HepG2 (cell line): ENCODE data around the gene GRIK3. TPM values are rescaled to one million over a fixed set of nuclear protein-coding genes. Genes with fewer than 3 reads are reported as not detected.

Experiments used
- ATAC-seq: fragments of 200-7000 bp; cut with Tn5 transposase; 3 replicates; pipeline ENCODE4 v1.9.1; 2020; ENCODE audit warnings: mild to moderate bottlenecking, moderate library complexity
- BruUV-seq: library from RNA; stranded (reverse); fragments of 400-500 nt; replicated peaks from 2 replicates; lab custom pipeline; 2021; lab: Mats Ljungman, UMichigan
- CTCF ChIA-PET: fragments of 300-600 bp; formaldehyde crosslinking; extraction: SDS; loops from one replicate; lab custom pipeline; 2021; ENCODE audit warnings: low total read pairs, inconsistent platforms, low intra/inter-chr PET ratio; lab: Yijun Ruan, JAX
- POLR2A ChIA-PET: fragments of 350-600 bp; sonication (Branson Sonifier 250); formaldehyde crosslinking; loops from one replicate; lab custom pipeline; 2020; ENCODE audit warnings: antibody characterized with exemption, inconsistent platforms; lab: Yijun Ruan, JAX
- DNase-seq: peaks from one replicate; pipeline ENCODE4 v3.0.0-alpha.2; 2015; ENCODE audit warnings: low spot score
- FAIRE-seq: peaks from 3 replicates; lab custom pipeline; 2011; peaks lifted over from hg19 to GRCh38; lab: Jason Lieb, UNC
- H2AFZ ChIP-seq: one replicate; pipeline ENCODE4 v1.6.1; 2011; ENCODE audit warnings: low read length, inconsistent platforms
- H3K27ac ChIP-seq: fragments of 300-600 bp; 3 replicates; pipeline ENCODE4 v1.8.0; 2011; ENCODE audit warnings: mixed run types, mild to moderate bottlenecking, mixed read lengths, low read length, inconsistent platforms; ENCODE audit not compliant: insufficient read depth; ENCODE audit errors: extremely low read length
- H3K27me3 ChIP-seq, 2 experiments: fragments of 200-600 bp in 1 of 2; 2 replicates in 1 of 2; 3 replicates in 1 of 2; pipeline versions ENCODE4 v1.6.0 to v1.8.0; 2011; ENCODE audit warnings: low read length in 2 of 2, mild to moderate bottlenecking in 2 of 2, moderate library complexity in 2 of 2, inconsistent platforms in 1 of 2; ENCODE audit not compliant: insufficient read depth in 2 of 2, control insufficient read depth in 1 of 2
- H3K36me3 ChIP-seq, 2 experiments: fragments of 200-600 bp in 1 of 2; replicated peaks in 1 of 2; 2 replicates in 1 of 2; 3 replicates in 1 of 2; pipeline versions ENCODE4 v1.5.1 to v1.8.0; 2011; ENCODE audit warnings: low read length in 2 of 2, inconsistent platforms in 1 of 2; ENCODE audit not compliant: insufficient read depth in 2 of 2, control insufficient read depth in 1 of 2
- H3K4me1 ChIP-seq: 2 replicates; pipeline ENCODE4 v1.5.1; 2012; ENCODE audit warnings: low read length, inconsistent platforms; ENCODE audit not compliant: insufficient read depth
- H3K4me2 ChIP-seq: 2 replicates; pipeline ENCODE4 v1.6.0; 2011; ENCODE audit warnings: low read depth, low read length, inconsistent platforms
- H3K4me3 ChIP-seq, 3 experiments: fragments of 200-600 bp in 1 of 3; sonication (generic), shearing (Covaris generic) in 1 of 3; replicated peaks in 1 of 3; 2 replicates each; pipeline ENCODE4 v1.5.1; 2011 to 2016; ENCODE audit warnings: low read length in 3 of 3, inconsistent platforms in 2 of 3, low read depth in 2 of 3, mild to moderate bottlenecking in 2 of 3, control low read depth in 1 of 3, mixed read lengths in 1 of 3; ENCODE audit not compliant: insufficient read depth in 1 of 3
- H3K79me2 ChIP-seq: one replicate; pipeline ENCODE4 v1.6.1; 2011; ENCODE audit warnings: low read length, inconsistent platforms; ENCODE audit not compliant: insufficient read depth
- H3K9ac ChIP-seq: 2 replicates; pipeline ENCODE4 v1.6.0; 2011; ENCODE audit warnings: mild to moderate bottlenecking, low read depth, low read length, inconsistent platforms; ENCODE audit not compliant: insufficient read depth
- H3K9me3 ChIP-seq: 2 replicates; pipeline ENCODE4 v1.5.1; 2012; ENCODE audit warnings: mild to moderate bottlenecking, low read length
- H4K20me1 ChIP-seq: 2 replicates; pipeline ENCODE4 v1.6.0; 2011; ENCODE audit warnings: inconsistent platforms, mild to moderate bottlenecking, low read length, moderate library complexity; ENCODE audit not compliant: insufficient read depth
- E2F1 ChIP-seq: sonication (generic); formaldehyde crosslinking; IDR thresholded peaks from 2 replicates; pipeline ENCODE4 v1.5.0; 2020; ENCODE audit warnings: missing genetic modification reagents
- GPBP1L1 ChIP-seq: sonication (generic); formaldehyde crosslinking; IDR thresholded peaks from 2 replicates; pipeline ENCODE4 v1.5.0; 2020; ENCODE audit warnings: mild to moderate bottlenecking, missing genetic modification reagents
- KAT2B ChIP-seq: fragments of 150-350 bp; IDR thresholded peaks from 2 replicates; pipeline ENCODE4 v1.6.1; 2014; ENCODE audit warnings: low read depth, low read length, borderline replicate concordance
- MEIS2 ChIP-seq: sonication (generic); formaldehyde crosslinking; IDR thresholded peaks from 2 replicates; pipeline ENCODE4 v1.9.0; 2021; ENCODE audit warnings: mild to moderate bottlenecking, missing genetic modification reagents
- PTBP1 ChIP-seq: fragments of 200-400 bp; formaldehyde crosslinking; IDR thresholded peaks from 2 replicates; pipeline ENCODE4 v1.6.1; 2018; ENCODE audit warnings: low read length, low read depth; ENCODE audit not compliant: poor library complexity, severe bottlenecking
- SYNCRIP ChIP-seq: fragments of 200-400 bp; formaldehyde crosslinking; IDR thresholded peaks from 2 replicates; pipeline ENCODE4 v1.6.1; 2018; ENCODE audit warnings: mild to moderate bottlenecking, low read depth, low read length; ENCODE audit not compliant: insufficient read depth
- TERF1 ChIP-seq: sonication (generic); formaldehyde crosslinking; IDR thresholded peaks from 2 replicates; pipeline ENCODE4 v1.8.0; 2022; ENCODE audit warnings: mild to moderate bottlenecking, missing genetic modification reagents, moderate library complexity
- ZNF30 ChIP-seq: sonication (generic); formaldehyde crosslinking; IDR thresholded peaks from 2 replicates; pipeline ENCODE4 v1.5.0; 2020; ENCODE audit warnings: mild to moderate bottlenecking, missing genetic modification reagents
- ZNF569 ChIP-seq: sonication (generic); formaldehyde crosslinking; IDR thresholded peaks from 2 replicates; pipeline ENCODE4 v1.5.0; 2020; ENCODE audit warnings: mild to moderate bottlenecking, missing genetic modification reagents, moderate library complexity, borderline replicate concordance
- WGBS: methylation state at CpG from one replicate; pipeline ENCODE4 v1.1.6; 2017; ENCODE audit warnings: low lambda C conversion rate; 5-methylcytosine and 5-hydroxymethylcytosine counted together
- in situ Hi-C: cut with HindIII; loops from 2 replicates; pipeline ENCODE4 v1.10.0; 2017; ENCODE audit warnings: low pct_unique_long_range_greater_than_20kb; ENCODE audit not compliant: extremely low pct_ligation_motif_present
- intact Hi-C: fragments of 100-400 bp; cut with micrococcal nuclease; formaldehyde crosslinking; loops from one replicate; pipeline ENCODE4 v1.10.0; 2022; ENCODE audit not compliant: unreplicated experiment
- polyA plus RNA-seq, 8 experiments: library from polyadenylated mRNA; depleted of rRNA in 3 of 8; stranded (reverse) in 7 of 8; unstranded in 1 of 8; fragments of >200 nt; fragmentation: Illumina TruSeq in 4 of 8; extraction: Trizol in 4 of 8; gene quantifications; 2 replicates each; pipeline versions ENCODE4 v1.2.1 to v1.2.3, GENCODE V29; 2011 to 2016; ENCODE audit warnings: low read depth in 4 of 8, missing spikeins in 1 of 8, mixed read lengths in 1 of 8; ENCODE audit not compliant: insufficient read depth in 1 of 8
- total RNA-seq, 5 experiments: library from RNA; depleted of rRNA; stranded (reverse); fragments of >200 nt; fragmentation: Illumina TruSeq; extraction: Trizol; gene quantifications; 2 replicates each; pipeline ENCODE4 v1.2.3, GENCODE V29; 2016; ENCODE audit warnings: low read depth in 1 of 5
- TF ChIP-seq, protein P1 (sequence below): sonication (generic); formaldehyde crosslinking; IDR thresholded peaks from 2 replicates; pipeline ENCODE4 v1.5.0; 2020; ENCODE audit warnings: mild to moderate bottlenecking, missing genetic modification reagents
- TF ChIP-seq, protein P2 (sequence below): sonication (generic); formaldehyde crosslinking; IDR thresholded peaks from 2 replicates; pipeline ENCODE4 v1.8.1; 2023; ENCODE audit warnings: missing genetic modification reagents, mild to moderate bottlenecking, borderline replicate concordance
- TF ChIP-seq, protein P3 (sequence below): sonication (generic); formaldehyde crosslinking; IDR thresholded peaks from 2 replicates; pipeline ENCODE4 v1.4.0; 2020; ENCODE audit warnings: mild to moderate bottlenecking, missing genetic modification reagents

GRIK3 gene
- total and polyA plus RNA-seq, 2 of the 13 experiments (the other 11 are each of a cell fraction or from before 2014, with no cell fraction given) = not detected

DNA sequence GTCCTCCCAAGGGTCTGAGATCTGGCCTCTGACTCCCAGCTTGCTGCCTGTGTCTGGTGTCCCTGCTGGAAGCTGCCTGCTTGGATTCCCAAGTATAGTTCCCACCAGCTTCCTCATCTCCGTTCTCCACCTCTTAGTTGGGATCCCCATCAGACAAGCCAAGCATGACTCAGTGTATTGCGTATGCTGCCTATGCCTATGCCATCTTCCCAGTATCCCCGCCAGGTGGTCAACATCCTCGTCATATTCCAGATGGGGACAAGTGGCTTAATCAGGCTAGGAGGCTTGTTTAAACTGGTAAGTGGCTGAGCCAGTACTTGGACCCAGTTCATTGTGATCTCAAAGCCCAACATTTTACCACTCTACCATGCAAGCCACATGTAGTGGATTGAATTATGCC is 204.4 kb downstream of the GRIK3 start:
- no peak for ATAC-seq
- Histone ChIP-seq H2AFZ (no peak overlapping the region), H3K4me2 (no peak overlapping the region), H3K27ac (no peak overlapping the region), H3K9me3 (no peaks in the 10 kb centered on the region), H3K4me1 (no peaks in the 10 kb centered on the region), H3K79me2 (no peaks in the 10 kb centered on the region), H3K9ac (no peak overlapping the region), H4K20me1 (no peaks in the 10 kb centered on the region), H3K27me3 (peaks cover 1 to 35% of the 10 kb centered on the region in 2 experiments; a peak in 3 of 5 replicates), H3K4me3 (no peak overlapping the region), H3K36me3 (no peaks in the 10 kb centered on the region)
- DNase-seq = no peak
- FAIRE-seq = no peak
- ChIA-PET CTCF (no interaction called here), POLR2A (no interaction called here)
- in situ Hi-C loops = no loop called here
- 0% methylated on average over 4 of the region's 4 CpGs for WGBS
- no TSS peak for BruUV-seq
- intact Hi-C loops = no loop called here
- no peak for TF ChIP-seq ZNF569
- TF ChIP-seq PTBP1 = no peak
- TF ChIP-seq MEIS2 (CRISPR knock-in tag) = no peak
- TF ChIP-seq SYNCRIP = no peak
- TF ChIP-seq, protein P1, sequence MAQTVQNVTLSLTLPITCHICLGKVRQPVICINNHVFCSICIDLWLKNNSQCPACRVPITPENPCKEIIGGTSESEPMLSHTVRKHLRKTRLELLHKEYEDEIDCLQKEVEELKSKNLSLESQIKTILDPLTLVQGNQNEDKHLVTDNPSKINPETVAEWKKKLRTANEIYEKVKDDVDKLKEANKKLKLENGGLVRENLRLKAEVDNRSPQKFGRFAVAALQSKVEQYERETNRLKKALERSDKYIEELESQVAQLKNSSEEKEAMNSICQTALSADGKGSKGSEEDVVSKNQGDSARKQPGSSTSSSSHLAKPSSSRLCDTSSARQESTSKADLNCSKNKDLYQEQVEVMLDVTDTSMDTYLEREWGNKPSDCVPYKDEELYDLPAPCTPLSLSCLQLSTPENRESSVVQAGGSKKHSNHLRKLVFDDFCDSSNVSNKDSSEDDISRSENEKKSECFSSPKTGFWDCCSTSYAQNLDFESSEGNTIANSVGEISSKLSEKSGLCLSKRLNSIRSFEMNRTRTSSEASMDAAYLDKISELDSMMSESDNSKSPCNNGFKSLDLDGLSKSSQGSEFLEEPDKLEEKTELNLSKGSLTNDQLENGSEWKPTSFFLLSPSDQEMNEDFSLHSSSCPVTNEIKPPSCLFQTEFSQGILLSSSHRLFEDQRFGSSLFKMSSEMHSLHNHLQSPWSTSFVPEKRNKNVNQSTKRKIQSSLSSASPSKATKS = no peak
- TF ChIP-seq E2F1 (CRISPR knock-in tag) = no peak
- TF ChIP-seq, protein P2, sequence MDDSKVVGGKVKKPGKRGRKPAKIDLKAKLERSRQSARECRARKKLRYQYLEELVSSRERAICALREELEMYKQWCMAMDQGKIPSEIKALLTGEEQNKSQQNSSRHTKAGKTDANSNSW = no peak
- no peak for TF ChIP-seq ZNF30
- TF ChIP-seq TERF1 (CRISPR knock-in tag) = no peak
- no peak for TF ChIP-seq GPBP1L1 (CRISPR knock-in tag)
- TF ChIP-seq, protein P3, sequence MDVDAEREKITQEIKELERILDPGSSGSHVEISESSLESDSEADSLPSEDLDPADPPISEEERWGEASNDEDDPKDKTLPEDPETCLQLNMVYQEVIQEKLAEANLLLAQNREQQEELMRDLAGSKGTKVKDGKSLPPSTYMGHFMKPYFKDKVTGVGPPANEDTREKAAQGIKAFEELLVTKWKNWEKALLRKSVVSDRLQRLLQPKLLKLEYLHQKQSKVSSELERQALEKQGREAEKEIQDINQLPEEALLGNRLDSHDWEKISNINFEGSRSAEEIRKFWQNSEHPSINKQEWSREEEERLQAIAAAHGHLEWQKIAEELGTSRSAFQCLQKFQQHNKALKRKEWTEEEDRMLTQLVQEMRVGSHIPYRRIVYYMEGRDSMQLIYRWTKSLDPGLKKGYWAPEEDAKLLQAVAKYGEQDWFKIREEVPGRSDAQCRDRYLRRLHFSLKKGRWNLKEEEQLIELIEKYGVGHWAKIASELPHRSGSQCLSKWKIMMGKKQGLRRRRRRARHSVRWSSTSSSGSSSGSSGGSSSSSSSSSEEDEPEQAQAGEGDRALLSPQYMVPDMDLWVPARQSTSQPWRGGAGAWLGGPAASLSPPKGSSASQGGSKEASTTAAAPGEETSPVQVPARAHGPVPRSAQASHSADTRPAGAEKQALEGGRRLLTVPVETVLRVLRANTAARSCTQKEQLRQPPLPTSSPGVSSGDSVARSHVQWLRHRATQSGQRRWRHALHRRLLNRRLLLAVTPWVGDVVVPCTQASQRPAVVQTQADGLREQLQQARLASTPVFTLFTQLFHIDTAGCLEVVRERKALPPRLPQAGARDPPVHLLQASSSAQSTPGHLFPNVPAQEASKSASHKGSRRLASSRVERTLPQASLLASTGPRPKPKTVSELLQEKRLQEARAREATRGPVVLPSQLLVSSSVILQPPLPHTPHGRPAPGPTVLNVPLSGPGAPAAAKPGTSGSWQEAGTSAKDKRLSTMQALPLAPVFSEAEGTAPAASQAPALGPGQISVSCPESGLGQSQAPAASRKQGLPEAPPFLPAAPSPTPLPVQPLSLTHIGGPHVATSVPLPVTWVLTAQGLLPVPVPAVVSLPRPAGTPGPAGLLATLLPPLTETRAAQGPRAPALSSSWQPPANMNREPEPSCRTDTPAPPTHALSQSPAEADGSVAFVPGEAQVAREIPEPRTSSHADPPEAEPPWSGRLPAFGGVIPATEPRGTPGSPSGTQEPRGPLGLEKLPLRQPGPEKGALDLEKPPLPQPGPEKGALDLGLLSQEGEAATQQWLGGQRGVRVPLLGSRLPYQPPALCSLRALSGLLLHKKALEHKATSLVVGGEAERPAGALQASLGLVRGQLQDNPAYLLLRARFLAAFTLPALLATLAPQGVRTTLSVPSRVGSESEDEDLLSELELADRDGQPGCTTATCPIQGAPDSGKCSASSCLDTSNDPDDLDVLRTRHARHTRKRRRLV (CRISPR knock-in tag) = no peak
- TF ChIP-seq KAT2B = no peak
